NCI-H1092 treated with DMSO at 0.1 percent for 48 hours (cell line): ENCODE measurements around the gene JARID2.
"Not testable (repeated sequence)": the region's sequence is repeated elsewhere in the genome, so short reads cannot be mapped to it uniquely, and the experiment has no call there.

Source experiments
- DNase-seq: peaks from one replicate; lab custom pipeline; 2025; lab: John Stamatoyannopoulos, UW

The JARID2 gene

GRCh38 chr6:15543332-15543917 is 297.6 kb downstream of the JARID2 start:
- DNase-seq, result not testable (repeated sequence)

DNA sequence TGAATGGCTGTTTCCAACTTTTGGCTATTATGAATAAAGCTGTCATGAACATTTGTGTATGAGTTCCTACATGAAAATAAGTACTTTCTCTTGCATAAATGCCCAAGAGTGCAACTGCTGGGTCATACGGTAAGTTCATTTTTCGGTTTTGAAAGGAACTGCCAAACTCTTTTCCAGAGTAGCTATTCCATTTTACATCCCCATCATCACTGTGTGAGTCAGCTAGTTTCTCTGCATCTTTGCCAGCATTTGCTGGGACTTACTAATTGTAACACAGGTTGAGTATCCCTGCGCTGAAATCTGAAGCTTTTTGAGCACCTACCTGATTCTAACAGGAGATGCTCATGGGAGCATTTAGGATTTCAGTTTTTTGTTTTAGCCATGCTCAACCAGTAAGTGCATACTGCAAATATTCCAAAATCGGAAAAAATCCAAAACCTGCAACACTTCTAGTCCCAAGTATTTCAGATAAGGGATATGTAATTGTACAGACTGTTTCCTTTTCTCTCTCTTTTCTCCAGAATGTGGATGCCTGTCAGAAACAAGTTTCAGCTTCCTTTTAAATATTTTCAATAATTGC is 298.5 kb downstream of the JARID2 start:
- no peak for DNase-seq

- DNase-seq, result no peak
These were observed 300.7 kb downstream of the JARID2 start for GRCh38 chr6:15546591-15546990.

DNA sequence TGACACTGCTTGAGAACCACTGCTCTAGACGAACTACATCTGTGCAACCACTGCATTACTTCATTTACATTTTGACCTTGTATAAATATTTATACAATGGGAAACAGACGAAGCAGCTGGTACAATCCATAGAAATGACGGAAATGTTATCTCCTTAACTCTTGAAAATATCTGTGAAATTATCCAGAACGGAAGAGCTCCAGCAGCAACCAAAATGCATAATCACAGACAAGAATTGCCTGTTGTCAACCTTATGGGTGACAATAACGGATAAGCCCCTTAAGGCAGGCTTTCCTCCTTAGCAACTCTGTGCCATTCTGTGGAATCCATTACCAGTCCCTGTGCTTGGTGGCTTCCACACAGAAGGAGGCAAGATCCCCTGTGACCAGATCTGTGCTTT is 301.5 kb downstream of the JARID2 start:
- DNase-seq, result no peak

GRCh38 chr6:15549371-15549770 is 303.5 kb downstream of the JARID2 start:
- DNase-seq, result no peak

DNA sequence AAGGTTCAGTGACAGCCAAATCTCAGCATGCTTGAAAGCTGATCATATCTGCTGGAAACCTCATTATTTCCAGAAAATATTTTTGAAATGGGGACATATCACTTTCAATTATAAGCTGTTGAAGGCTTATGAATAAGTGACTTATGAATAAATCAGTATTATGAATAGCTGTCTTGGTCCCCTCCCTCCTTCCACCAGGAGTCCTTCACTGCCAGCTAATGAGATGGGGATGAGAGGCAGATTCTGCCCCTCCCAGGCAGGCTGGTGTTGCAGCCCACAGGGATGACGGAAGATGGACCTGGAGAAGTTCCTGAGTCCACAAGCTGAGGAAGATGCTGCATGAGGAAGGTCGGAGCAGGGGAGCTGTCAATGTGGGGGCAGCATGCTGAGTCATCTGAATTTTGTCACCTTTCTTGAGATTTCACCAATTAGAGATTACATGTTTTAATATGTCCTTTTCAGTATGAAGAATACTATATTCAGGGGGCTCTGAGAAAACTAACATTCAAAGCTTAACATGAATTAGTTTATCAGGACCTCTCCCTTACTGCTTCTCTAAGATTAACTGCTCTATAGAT is 304.8 kb downstream of the JARID2 start:
- DNase-seq, result no peak

- no peak for DNase-seq
These were observed 305.4 kb downstream of the JARID2 start for GRCh38 chr6:15551262-15551661.

DNA sequence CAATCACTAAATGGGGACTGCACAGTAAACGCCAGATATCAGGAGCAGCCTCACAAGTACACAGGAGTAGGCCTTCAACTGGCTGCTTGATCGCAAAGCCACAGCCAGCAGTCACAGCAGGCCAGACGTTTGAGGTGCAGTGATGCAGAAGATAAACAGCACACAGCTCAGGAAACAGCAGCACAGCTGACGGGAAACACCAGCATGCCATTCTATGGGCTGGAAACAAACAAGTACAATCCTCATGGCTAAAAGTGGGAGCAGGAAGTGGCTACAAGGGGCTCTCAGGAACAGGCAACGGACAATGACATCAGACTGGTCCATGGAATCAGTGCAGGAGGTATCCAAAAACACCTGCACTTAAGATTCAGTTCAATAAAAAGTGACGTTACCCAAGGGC is 305.9 kb downstream of the JARID2 start:
- no peak for DNase-seq

DNA sequence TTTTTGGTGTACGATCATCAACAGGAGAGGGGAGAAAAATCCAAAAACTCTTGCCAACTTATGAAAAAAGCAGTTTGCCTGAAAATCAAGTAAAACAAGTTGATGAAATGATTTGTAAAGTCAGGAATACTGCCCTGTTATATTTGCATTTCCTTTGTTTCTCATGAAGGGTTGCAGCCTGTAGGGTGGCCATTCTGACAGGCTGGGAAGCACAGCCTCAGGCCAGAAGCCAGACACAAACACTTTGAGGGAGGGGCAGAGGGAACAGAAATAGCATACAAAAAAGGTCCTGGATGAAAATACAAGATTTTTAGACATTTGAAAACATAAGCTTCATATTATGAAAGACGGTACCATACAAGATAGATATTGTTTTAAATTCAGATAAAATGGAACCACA is 307.2 kb downstream of the JARID2 start:
- no peak for DNase-seq

- no peak for DNase-seq
These were observed 307.9 kb downstream of the JARID2 start for GRCh38 chr6:15553736-15554294.

DNA sequence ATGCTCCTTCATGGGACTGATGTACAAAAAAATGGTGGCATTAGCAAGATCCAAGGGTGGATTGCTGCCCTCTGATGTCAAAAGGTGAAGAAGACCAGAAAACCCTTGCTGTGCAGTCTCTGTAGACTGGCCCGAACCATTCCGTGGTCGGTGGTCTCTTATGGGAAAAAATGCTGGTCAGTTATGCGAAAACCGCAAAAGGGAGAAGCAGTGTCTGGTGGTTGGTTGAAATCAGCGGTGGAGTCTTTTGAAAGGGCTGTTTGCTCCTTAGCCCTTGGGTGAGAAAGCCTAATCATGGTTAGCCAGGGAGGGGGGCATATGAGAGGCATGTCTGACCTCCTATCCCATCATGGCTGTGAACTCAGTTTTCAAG is 308.8 kb downstream of the JARID2 start:
- DNase-seq, result no peak

DNA sequence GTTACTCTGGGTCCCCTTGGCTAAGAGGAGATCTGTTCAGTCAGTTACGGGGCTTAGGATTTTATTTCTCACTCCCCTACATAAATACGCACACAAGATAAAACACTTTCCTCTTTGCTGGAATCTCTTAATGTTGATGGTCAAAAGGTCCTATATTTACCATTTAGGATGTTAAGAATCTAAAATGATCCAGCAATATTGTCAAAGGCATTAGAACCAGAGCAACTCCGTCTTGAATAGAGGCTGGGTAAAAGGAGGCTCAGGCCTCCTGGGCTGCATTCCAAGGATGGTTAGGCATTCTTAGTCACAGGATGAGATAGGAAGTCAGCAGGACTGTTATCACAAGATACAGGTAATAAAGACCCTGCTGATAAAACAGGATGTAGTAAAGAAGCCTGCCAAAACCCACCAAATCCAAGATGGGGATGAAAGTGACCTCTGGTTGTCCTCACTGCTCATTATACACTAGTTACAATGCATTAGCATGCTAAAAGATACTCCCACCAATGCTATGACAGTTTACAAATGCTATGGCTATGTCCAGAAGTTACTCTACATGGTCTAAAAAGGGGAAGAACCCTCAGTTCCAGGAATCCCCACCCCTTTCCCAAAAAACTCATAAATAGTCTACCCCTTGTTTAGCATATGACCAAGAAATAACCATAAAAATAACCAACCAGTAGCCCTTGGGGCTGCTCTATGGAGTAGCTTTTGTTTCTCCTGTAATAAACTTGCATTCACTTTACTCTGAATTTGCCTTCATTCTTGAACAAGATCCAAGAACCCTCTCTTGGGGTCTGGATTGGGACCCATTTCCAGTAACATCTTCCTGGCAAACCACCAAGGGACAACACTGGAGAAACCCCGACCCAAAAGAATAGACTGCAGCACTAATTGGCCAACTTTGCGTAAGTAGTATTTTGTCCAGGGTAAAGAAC is 309.5 kb downstream of the JARID2 start:
- no peak for DNase-seq

DNA sequence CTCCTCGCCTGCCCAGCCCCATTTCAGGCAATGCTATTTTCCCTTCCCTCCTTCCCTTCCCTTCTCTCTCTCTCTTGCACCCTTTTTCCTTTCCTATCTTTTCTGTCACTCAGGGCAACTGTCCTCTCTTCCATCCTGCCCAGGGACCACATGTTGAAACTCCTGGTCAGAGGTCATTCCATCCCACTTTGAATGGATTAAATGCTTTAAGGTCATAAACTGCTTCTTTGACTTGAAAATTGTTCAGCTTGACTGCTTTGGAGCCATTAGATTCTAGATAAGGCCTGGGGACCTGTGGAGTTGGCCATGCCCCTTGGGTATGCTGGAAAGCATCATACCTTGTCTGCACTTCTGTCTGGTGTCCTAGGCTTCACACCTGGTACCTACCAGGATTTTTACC is 310.8 kb downstream of the JARID2 start:
- DNase-seq, result no peak

GRCh38 chr6:15557174-15557573 is 311.3 kb downstream of the JARID2 start:
- DNase-seq, result no peak

- DNase-seq, result no peak
These were observed 314.8 kb downstream of the JARID2 start for GRCh38 chr6:15560713-15561112.

GRCh38 chr6:15561447-15562199 is 315.8 kb downstream of the JARID2 start:
- DNase-seq, result no peak

DNA sequence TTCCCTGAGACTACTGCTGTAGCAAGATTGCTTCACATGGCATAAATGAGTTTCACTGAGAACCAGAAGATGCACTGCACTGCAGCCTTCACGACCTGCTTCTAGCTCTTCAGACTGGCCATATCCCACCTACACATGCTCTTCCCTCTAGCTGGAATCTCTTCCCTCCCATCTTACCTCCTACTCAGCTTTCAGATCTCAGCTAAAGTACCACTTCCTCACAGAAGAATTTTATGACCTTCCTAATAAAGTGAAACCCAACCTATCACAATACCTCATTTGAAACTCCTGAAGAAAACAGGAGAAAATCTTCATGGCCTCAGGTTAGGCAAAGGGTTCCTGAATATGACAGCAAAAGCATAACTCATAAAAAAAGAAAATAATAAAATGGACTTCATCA is 317.1 kb downstream of the JARID2 start:
- DNase-seq, result no peak

DNA sequence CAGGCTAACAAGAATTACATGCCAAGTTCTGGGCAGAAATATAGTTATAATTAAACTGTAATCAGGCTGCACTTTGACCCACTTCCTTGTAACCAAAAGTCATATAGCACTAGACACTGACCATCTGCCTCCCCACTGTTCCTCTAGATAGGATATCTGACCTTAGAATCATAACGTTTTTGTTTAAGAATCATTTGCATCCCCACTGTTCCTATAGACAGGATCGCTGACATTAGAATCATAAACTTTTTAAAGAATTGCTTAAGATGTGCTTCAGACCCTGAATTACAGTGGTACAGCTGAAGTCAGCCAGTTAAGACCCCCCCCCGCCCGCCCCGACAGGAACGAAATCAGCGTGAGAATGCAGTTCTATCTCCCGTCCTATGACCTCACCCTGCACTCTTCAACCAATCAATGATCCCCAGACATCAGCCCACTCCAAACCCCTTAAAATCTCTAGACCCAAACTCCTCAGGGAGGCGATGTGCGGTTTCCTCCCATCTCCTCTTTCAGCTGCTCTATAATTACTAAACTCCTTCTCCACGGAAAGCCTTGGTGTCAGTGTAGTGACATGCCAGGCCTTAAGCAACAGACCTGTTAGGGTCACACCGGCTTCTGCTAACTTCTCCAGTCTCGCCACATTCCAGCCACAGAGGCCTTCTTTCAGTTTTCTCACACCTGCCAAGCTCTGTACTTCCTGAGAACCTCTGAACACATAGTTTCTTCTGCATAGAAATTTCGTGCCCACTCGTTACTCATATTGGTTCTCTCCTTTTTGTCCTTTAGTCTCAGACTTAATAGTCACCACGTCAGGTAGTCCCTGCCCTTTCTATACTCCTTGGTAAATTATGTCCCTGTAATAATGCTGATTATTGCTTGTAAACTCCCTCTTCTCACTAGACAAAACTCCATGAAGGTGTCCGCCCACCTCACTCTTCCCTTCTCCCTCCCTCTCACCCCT is 323.4 kb downstream of the JARID2 start:
- no peak for DNase-seq

DNA sequence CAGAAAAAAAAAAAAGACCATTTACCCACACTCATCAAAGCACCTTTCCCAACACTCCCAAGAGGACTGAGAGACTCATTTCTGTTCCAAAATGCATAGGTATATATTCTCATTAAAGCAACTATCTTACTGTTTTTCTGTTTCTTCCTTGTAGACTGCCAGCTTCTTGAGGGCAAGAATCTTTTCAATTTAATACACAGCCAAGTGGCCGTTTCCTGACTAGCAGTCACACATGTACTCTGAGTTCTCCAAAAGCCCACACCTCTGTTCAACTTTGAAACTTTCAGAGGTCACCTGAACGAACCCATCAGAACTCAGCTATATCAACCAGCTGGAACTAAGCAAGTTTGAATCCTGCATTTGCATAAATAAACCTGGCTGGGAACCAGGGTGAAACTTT is 324.3 kb downstream of the JARID2 start:
- DNase-seq, result no peak
